GM10266 (cell line): Measurements from ENCODE around the gene CCNYL1.
"Not testable (repeated sequence)": the region's sequence is repeated elsewhere in the genome, so short reads cannot be mapped to it uniquely, and the experiment has no call there.

Source experiments
- DNase-seq: peaks from one replicate; pipeline ENCODE4 v3.0.0; 2012; ENCODE audit errors: extremely low spot score
- TF ChIP-seq, protein P1 (sequence below): IDR thresholded peaks from 2 replicates; pipeline ENCODE4 v1.5.1; 2012; ENCODE audit warnings: mild to moderate bottlenecking, low read depth; ENCODE audit not compliant: control insufficient read depth, insufficient read depth; ENCODE audit errors: missing control alignments

Gene CCNYL1

DNA sequence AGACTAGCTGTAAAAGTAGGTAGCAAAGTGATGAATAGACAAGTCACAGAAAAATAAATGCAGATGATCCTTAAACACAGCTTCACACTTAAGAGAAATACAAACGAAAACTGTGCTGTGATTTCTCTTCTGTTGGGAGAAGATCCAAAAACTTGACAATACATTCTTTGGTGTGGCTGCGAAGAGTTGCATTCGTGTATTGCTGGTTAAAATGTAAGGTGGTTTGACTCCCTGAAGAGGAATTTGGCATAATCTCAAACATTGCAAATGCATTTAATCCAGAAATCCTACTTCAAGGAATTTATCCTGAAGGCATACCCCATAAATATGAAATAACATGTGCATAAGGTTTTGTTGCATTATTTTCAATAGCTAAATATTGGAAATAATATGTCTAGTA, 7.1 kb downstream of the CCNYL1 start:
- TF ChIP-seq, protein P1, sequence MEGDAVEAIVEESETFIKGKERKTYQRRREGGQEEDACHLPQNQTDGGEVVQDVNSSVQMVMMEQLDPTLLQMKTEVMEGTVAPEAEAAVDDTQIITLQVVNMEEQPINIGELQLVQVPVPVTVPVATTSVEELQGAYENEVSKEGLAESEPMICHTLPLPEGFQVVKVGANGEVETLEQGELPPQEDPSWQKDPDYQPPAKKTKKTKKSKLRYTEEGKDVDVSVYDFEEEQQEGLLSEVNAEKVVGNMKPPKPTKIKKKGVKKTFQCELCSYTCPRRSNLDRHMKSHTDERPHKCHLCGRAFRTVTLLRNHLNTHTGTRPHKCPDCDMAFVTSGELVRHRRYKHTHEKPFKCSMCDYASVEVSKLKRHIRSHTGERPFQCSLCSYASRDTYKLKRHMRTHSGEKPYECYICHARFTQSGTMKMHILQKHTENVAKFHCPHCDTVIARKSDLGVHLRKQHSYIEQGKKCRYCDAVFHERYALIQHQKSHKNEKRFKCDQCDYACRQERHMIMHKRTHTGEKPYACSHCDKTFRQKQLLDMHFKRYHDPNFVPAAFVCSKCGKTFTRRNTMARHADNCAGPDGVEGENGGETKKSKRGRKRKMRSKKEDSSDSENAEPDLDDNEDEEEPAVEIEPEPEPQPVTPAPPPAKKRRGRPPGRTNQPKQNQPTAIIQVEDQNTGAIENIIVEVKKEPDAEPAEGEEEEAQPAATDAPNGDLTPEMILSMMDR: no peak
- no peak for DNase-seq

DNA sequence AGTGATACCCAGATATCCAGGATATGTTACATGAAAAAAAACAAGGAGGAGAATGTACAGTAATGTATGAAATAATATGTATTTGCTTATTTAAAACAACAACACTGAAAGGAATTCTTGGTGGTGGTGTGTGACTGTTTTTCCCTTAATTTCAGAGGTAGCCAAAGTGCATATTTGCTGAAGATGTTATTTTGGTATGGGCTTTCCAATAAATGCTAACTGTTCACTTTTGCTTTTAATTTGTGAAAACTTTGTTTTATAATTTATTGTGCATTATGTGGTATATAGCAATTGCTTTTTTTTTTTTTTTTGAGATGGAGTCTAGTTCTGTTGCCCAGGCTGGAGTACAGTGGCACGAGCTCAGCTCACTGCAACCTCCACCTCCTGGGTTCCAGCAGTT, 7.6 kb downstream of the CCNYL1 start:
- TF ChIP-seq, protein P1: no peak
- no peak for DNase-seq

DNA sequence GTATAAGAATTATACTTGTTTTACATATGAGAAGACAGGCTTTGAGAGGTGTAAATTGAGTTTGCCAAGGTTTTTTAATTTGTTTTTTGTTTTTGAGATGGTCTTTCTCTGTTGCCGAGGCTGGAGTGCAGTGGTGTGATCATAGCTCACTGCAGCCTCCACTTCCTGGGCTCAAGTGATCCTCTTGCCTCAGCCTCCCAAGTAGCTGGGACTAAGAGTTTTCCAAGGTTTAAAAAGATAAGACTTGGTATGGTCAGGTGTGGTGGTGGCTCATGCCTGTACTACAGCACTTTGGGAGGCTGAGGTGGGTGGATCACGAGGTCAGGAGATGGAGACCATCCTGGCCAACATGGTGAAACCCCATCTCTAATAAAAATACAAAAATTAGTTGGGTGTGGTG, 8.2 kb downstream of the CCNYL1 start:
- DNase-seq: not testable (repeated sequence)

DNA sequence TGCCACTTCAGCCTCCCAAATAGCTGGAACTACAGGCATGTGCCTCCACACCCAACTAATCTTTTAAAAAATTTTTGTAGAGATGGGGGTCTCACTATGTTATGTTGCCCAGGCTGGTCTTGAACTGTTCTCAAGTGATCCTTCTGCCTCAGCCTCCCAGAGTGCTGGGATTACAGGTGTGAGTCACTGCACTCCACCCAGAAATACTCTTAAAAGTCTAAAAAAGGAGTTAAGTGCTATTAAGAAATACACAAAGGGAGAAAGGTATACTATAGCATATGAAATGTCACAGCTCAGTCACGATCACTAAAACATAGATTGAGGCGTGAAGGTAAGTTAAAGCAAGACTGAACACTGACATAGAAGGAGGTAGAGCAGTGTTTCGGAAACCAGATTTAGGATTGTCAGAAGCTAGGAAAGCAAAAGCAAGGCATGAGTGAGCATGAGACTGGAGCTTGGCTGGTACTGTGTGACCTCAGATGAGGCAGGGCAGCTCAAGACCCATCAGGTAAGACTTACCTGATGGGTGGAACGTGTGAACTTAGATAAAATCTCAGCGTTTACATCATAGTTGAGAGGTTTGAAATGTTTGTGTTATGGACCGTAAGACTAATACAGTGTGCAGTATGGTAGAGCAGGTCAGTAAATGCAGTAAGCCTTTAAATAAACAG, 9.2 kb downstream of the CCNYL1 start:
- TF ChIP-seq, protein P1: no peak

DNA sequence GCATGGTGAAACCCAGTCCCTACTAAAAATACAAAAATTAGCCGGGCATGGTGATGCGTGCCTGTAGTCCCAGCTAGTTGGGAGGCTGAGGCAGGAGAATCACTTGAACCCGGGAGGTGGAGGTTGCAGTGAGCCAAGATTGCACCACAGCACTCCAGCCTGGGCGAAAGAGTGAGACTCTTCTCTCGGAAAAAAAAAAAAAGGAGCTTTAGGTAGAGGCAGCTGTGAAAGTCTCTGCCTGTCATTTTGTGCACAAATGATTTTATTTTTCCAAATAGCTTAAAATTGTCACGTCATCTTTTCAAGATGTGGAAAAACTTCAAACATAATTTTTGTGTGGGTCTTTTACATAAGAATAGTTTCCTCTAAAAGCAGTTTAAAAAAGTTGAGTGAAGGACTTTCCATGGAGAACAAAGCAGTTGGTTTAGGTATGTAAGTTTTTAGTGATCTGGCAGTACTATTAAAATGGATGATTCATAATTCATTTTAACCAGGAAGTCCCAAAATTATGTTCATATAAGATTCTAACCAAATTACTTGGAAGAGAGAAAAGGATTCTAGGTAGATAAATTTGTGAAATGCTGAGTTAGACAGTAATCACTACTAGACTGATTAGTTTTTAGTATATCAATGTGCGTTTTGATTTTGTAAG, 11.5 kb downstream of the CCNYL1 start:
- TF ChIP-seq, protein P1: no peak
- no peak for DNase-seq

More for the DNA sequence above, 9.2 kb downstream of the CCNYL1 start:
- no peak for DNase-seq

DNA sequence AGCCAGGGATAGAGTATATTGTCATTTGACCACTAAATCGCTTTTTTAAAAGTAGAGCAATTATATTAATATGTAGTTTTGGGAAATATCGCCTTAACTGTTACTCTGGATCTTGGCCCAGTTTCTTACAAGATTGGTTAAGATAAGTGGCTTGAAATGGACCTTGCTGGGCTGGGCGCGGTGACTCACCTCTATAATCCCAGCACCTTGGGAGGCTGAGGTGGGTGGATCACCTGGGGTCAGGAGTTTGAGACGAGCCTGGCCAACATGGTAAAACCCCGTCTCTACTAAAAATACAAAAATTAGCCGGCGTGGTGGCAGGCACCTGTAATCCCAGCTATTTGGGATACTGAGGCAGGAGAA, 12.0 kb downstream of the CCNYL1 start:
- not testable (repeated sequence) for DNase-seq

DNA sequence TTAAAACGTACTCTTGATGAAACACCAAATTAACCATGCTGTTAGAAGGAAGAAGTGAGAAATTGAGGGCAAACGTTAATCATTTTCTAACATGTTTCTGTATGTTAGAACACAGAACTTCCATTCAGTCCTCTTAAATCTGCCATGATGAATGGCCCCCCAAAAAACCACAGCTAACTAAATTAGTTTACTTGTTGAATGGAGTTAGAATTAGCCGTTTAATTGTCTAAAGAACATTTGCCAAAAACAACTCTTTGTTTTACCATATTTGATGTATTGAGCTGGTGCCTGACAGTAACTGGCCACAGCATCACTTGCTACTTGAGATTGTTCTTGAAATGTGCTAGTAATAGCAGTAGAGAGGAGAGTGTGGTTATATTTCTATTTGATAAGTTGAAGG, 12.7 kb downstream of the CCNYL1 start:
- TF ChIP-seq, protein P1: no peak

DNA sequence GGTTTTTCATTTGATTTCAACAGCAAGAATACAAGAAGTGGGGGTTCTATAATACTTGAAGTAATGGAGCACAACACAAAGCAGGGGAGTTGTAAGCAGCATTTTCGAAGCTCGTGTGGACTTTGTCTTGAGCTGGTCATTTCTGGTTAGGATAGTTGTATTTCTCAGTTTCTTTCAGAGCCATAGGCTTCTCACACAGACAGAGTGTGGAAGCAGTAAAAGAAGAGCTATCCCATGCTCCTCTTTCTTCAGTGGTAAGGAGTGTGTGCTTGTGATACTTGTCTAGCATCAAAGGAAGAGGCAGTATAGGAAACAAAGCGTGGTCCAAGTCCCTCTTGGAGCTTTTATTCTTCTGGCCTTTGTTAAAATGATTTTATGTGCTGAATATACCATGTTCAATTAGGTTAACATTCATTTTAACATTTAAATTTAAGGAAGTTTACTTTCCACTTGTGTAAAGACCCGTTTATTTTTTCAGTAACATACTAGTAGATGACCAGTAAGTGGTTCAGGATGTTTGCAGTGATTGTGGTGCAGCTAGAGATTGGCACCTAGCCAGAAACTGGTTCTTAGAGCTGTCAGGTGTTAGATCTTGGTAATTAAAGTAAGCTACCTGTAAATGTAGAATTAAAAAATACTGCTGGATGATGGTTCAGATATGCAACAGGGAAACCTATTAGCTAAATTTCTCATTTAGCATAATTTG, 14.6 kb downstream of the CCNYL1 start:
- TF ChIP-seq, protein P1: no peak
- DNase-seq: no peak

More for the DNA sequence above, 12.7 kb downstream of the CCNYL1 start:
- no peak for DNase-seq
